ENCODE results near the gene ATG16L1.

DNA sequence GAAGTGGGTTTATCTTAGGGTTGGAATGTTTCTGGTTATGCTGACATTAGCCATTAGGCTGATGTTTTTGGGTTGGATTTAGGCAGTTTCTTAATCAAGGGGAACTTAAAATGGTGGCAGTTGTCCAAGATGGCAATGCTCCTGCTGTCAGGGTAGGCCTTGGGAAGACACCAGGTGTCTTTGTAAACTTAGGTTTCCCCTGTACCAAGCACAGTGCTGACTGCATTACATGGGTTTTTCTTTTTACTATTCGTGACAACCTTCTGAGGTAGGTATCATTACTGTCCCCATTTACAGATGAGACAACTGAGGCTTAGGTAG, 528 bp upstream of the ATG16L1 start:
- no peak for TF ChIP-seq CTCF (optimal IDR thresholded peaks at IDR 0.05 in 1 of 3, IDR thresholded peaks at IDR 0.05 in 1 of 3, conservative IDR thresholded peaks at IDR 0.05 in 1 of 3; ENCODE audit: extremely low read depth in 1 of 3, insufficient read depth in 2 of 3, low read length in 3 of 3)
- TF ChIP-seq EZH2 (IDR thresholded peaks at IDR 0.05; ENCODE audit: low read length): no peak

Measured in keratinocyte (primary cell).